HG02678 (cell line): ENCODE results near the gene HAPSTR1.
A peak's percentile ranks its signal among the peaks of the same experiment; 100 is the strongest.

Experiments used
- ATAC-seq: cut with Tn5 transposase; IDR thresholded peaks from one replicate; pipeline ENCODE4 v1.9.1; 2021; ENCODE audit warnings: mild to moderate bottlenecking, moderate library complexity; ENCODE audit not compliant: unreplicated experiment

The HAPSTR1 gene

DNA sequence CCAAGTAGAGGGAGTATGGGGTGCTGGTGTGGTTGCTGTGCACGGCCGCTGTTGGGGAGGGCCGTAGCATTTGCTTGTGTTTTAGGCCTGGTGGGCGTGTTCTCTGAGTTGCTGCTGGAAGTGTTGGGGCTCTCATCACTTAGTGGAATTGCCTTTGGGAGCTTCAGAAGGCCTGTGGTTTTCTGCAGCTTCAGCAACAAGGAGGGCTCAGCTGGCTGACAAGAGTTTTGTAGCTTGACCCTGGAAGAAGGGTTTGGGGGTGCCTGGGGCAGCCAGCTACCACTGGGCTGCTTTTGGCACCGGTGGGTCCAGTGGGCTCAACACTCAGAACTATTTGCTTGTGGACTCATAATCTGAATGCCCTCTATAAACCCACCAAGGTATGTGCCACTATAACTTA is 30.9 kb downstream of the HAPSTR1 start:
- no peak for ATAC-seq

GRCh38 chr16:9122969-9123368 is 31.5 kb downstream of the HAPSTR1 start:
- no peak for ATAC-seq

- no peak for ATAC-seq
Observed at GRCh38 chr16:9123401-9123800, 32.0 kb downstream of the HAPSTR1 start.

GRCh38 chr16:9123871-9124270 is 32.4 kb downstream of the HAPSTR1 start:
- no peak for ATAC-seq

DNA sequence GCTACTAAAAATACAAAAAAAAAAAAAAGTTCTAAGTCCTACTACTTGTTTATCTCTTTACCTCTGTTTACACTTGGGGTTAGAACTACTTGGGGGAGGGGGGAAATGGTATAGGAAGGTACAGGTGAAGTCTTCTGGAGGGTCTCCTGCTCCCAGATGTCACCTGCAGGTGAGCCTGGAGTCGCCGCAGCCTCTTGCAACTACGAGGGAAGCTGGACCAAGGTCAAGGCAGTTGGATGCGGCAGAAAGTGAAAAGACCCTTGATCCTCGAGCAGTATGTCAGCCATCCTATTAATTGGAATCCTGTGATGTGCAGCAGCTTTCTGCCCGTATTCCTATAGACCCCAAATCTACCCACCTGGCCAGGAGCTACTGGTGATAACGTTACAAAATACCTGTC is 33.0 kb downstream of the HAPSTR1 start:
- no peak for ATAC-seq

GRCh38 chr16:9124908-9125584 is 33.6 kb downstream of the HAPSTR1 start:
- ATAC-seq = no peak

DNA sequence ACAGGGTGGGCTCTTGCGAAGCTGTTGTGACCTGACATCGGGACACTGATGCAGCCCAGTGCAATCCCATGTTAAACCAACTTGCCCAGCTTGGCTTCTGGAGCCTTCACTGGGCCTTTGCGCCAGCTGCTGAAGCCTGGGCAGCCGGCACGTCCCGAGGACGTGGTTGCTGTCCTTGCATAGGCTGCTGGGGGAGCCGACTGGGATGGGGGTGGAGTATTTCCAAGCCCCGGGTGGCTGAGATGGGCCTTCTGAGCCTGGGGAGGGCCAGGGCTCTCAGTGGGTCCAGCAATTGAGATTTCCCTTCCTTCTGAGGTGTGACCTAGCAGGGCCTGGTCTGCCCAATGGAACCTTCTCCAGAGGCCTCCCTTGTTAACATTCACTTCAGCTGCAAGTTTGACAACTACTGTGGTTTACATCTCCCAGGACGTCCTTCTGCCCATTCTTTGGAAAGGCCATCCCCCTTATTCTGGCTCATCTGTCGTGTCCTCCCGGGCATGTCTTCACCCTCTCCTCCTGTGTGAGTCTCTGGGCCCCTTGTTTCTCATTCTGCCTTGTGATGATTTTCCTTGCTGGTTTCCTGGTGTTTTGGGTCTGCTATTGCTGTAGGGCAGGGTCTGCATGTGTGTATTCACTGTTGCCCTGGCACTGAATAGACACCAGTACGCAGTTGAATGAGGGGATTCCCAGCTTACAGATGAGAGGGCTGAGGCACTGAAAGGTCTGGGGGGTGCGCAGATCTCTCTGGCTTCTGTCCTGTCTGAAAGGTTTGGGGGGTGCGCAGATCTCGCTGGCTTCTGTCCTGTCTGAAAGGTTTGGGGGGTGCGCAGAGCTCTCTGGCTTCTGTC is 34.4 kb downstream of the HAPSTR1 start:
- ATAC-seq = no peak

- ATAC-seq = no peak
Observed at GRCh38 chr16:9126609-9127008, 35.2 kb downstream of the HAPSTR1 start.

- no peak for ATAC-seq
Observed at GRCh38 chr16:9128346-9129342, 37.2 kb downstream of the HAPSTR1 start.

DNA sequence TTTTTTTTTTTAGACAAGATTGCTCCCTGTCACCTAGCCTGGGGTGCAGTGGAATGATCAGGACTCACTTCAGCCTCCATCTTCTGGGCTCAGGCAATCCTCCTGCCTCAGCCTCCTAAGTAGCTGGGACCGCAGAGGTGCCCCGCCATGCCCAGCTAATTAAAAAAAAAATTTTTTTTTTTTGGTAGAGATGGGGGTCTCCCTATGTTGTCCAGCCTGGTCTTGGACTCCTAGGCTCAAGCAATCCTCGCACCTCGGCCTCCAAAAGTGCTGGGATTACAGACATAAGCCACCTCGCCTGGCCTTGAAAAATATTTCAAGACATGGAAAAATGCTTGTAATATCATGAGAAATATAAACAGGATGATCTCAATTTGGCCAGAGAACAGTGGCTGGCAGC is 42.9 kb downstream of the HAPSTR1 start:
- no peak for ATAC-seq

DNA sequence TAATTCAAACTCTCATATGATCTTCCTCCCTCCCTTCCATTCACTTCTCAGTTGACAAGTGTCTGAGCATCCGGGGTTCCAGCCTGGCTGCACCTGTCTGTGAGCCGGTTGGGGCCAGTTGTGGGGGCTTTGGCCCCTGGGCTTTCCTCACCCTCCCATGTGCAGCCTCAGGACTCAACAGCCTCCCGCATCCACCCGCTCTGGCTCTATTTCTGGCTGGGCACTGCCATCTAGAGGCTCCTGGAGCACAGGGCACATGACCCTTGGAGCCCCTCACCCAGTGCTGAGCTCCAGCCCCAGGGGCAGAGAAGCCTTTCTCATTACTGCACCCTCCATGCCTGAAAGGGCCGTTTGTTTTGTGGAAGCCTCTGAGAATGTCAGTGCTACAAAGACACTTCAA is 43.3 kb downstream of the HAPSTR1 start:
- no peak for ATAC-seq

- ATAC-seq = peak; percentile 65
Observed at GRCh38 chr16:9135797-9136196, 44.4 kb downstream of the HAPSTR1 start.

DNA sequence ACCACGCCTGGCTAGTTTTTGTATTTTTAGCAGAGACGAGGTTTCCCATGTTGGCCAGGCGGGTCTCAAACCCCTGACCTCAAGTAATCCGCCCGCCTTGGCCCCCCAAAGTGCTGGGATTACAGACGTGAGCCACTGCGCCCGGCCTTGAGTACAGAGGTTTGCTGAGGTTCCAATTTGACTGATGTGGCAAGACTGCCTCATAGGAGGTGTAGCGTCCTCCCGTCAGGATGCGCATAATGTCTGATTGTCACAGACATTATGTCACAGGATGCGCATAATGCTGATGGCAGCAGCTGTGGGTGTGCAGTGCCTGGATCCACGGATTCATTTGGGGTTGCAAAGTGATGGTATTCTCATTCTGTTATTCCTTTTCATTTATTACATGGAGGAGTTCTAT is 45.2 kb downstream of the HAPSTR1 start:
- ATAC-seq = no peak

- ATAC-seq = no peak
Observed at GRCh38 chr16:9138021-9138680, 46.7 kb downstream of the HAPSTR1 start.

- ATAC-seq = peak; percentile 51
Observed at GRCh38 chr16:9138731-9139501, 47.5 kb downstream of the HAPSTR1 start.

- ATAC-seq = peak; percentile 41
Observed at GRCh38 chr16:9139965-9140364, 48.5 kb downstream of the HAPSTR1 start.
